Smooth muscle cell (in vitro differentiated cells): ENCODE results near the gene LRRC18. TPM values are rescaled to one million over a fixed set of nuclear protein-coding genes. Genes with fewer than 3 reads are reported as not detected.

ENCODE experiments used
- DNase-seq: peaks from one replicate; lab custom pipeline; 2025; ENCODE audit not compliant: unreplicated experiment; lab: John Stamatoyannopoulos, UW
- H2AFZ ChIP-seq: fragments of 200-600 bp; sonication (generic); 2 replicates; pipeline ENCODE4 v1.6.0; 2016; ENCODE audit warnings: antibody characterized with exemption, low read depth, mild to moderate bottlenecking
- H3F3A ChIP-seq: fragments of 200-600 bp; sonication (generic); 2 replicates; pipeline ENCODE4 v1.6.0; 2017; ENCODE audit warnings: antibody characterized with exemption, low read depth
- H3K27ac ChIP-seq: fragments of 200-600 bp; sonication (generic); 2 replicates; pipeline ENCODE4 v1.5.1; 2016; ENCODE audit warnings: low read depth, mild to moderate bottlenecking
- H3K27me3 ChIP-seq: fragments of 200-600 bp; sonication (generic); 2 replicates; pipeline ENCODE4 v1.6.1; 2016; ENCODE audit warnings: low read depth, mild to moderate bottlenecking
- H3K36me3 ChIP-seq: fragments of 200-600 bp; sonication (generic); 2 replicates; pipeline ENCODE4 v1.5.1; 2016; ENCODE audit warnings: low read depth
- H3K4me1 ChIP-seq: fragments of 200-600 bp; sonication (generic); 2 replicates; pipeline ENCODE4 v1.5.1; 2016; ENCODE audit warnings: low read depth
- H3K4me2 ChIP-seq: fragments of 200-600 bp; sonication (generic); 2 replicates; pipeline ENCODE4 v1.6.0; 2016; ENCODE audit warnings: mild to moderate bottlenecking
- H3K4me3 ChIP-seq: fragments of 200-600 bp; sonication (generic); 2 replicates; pipeline ENCODE4 v1.5.1; 2016; ENCODE audit warnings: mild to moderate bottlenecking
- H3K79me2 ChIP-seq: fragments of 200-600 bp; sonication (generic); 2 replicates; pipeline ENCODE4 v1.6.0; 2016; ENCODE audit warnings: low read depth, mild to moderate bottlenecking
- H3K9ac ChIP-seq: fragments of 200-600 bp; sonication (generic); 2 replicates; pipeline ENCODE4 v1.6.0; 2016; ENCODE audit warnings: low read depth
- H3K9me3 ChIP-seq: fragments of 200-600 bp; sonication (generic); replicated peaks from 2 replicates; pipeline ENCODE4 v1.5.1; 2016; ENCODE audit warnings: low read depth
- H4K20me1 ChIP-seq: fragments of 200-600 bp; sonication (generic); 2 replicates; pipeline ENCODE4 v1.6.0; 2016; ENCODE audit warnings: low read depth
- WGBS: methylation state at CpG from one replicate; pipeline ENCODE4 v1.1.7; 2016; ENCODE audit warnings: low lambda C conversion rate; 5-methylcytosine and 5-hydroxymethylcytosine counted together
- polyA plus RNA-seq: library from polyadenylated mRNA; unstranded; fragments of >200 nt; fragmentation: Nextera tagmentation; extraction: Ambion mirVana; gene quantifications from 2 replicates; pipeline ENCODE4 v1.2.1, GENCODE V29; 2016
- total RNA-seq: library from RNA; depleted of rRNA; stranded (reverse); fragments of >200 nt; gene quantifications from 2 replicates; pipeline ENCODE4 v1.2.3, GENCODE V29; 2014
- TF ChIP-seq, protein P1 (sequence below): fragments of 200-600 bp; sonication (generic); IDR thresholded peaks from 2 replicates; pipeline ENCODE4 v1.5.1; 2017; ENCODE audit warnings: borderline replicate concordance, mild to moderate bottlenecking, antibody characterized with exemption; ENCODE audit not compliant: insufficient read depth, poor library complexity, severe bottlenecking

Gene LRRC18
- total and polyA plus RNA-seq, 2 experiments from 2014 or later = not detected

- Histone ChIP-seq H3K9me3 (no peaks in the 10 kb centered on the region), H3K4me3 (no peak overlapping the region), H3F3A (no peaks in the 10 kb centered on the region), H2AFZ (no peak overlapping the region), H4K20me1 (no peaks in the 10 kb centered on the region), H3K4me2 (no peak overlapping the region), H3K27me3 (no peaks in the 10 kb centered on the region), H3K9ac (no peak overlapping the region), H3K36me3 (no peaks in the 10 kb centered on the region), H3K79me2 (no peaks in the 10 kb centered on the region), H3K4me1 (no peaks in the 10 kb centered on the region), H3K27ac (no peak overlapping the region)
- DNase-seq = no peak
- WGBS = 74% methylated on average over 5 of the region's 5 CpGs
- TF ChIP-seq, protein P1, sequence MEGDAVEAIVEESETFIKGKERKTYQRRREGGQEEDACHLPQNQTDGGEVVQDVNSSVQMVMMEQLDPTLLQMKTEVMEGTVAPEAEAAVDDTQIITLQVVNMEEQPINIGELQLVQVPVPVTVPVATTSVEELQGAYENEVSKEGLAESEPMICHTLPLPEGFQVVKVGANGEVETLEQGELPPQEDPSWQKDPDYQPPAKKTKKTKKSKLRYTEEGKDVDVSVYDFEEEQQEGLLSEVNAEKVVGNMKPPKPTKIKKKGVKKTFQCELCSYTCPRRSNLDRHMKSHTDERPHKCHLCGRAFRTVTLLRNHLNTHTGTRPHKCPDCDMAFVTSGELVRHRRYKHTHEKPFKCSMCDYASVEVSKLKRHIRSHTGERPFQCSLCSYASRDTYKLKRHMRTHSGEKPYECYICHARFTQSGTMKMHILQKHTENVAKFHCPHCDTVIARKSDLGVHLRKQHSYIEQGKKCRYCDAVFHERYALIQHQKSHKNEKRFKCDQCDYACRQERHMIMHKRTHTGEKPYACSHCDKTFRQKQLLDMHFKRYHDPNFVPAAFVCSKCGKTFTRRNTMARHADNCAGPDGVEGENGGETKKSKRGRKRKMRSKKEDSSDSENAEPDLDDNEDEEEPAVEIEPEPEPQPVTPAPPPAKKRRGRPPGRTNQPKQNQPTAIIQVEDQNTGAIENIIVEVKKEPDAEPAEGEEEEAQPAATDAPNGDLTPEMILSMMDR = no peak
Measured at GRCh38 chr10:48929413-48929990, 10.1 kb downstream of the LRRC18 start.

GRCh38 chr10:48926764-48927540, 12.7 kb downstream of the LRRC18 start:
- H3K36me3 ChIP-seq = no peaks in the 10 kb centered on the region
- H3K4me1 ChIP-seq = no peaks in the 10 kb centered on the region
- TF ChIP-seq, protein P1 = no peak
- H3K9ac ChIP-seq = no peak overlapping the region
- H2AFZ ChIP-seq = no peak overlapping the region
- no peaks in the 10 kb centered on the region for H3K79me2 ChIP-seq
- H3K4me3 ChIP-seq = no peak overlapping the region
- no peaks in the 10 kb centered on the region for H3K9me3 ChIP-seq
- no peak overlapping the region for H3K27ac ChIP-seq
- 84% methylated on average over 13 of the region's 13 CpGs for WGBS
- no peak overlapping the region for H3K4me2 ChIP-seq
- DNase-seq = no peak
- H4K20me1 ChIP-seq = no peaks in the 10 kb centered on the region
- no peaks in the 10 kb centered on the region for H3F3A ChIP-seq
- H3K27me3 ChIP-seq = no peaks in the 10 kb centered on the region

DNA sequence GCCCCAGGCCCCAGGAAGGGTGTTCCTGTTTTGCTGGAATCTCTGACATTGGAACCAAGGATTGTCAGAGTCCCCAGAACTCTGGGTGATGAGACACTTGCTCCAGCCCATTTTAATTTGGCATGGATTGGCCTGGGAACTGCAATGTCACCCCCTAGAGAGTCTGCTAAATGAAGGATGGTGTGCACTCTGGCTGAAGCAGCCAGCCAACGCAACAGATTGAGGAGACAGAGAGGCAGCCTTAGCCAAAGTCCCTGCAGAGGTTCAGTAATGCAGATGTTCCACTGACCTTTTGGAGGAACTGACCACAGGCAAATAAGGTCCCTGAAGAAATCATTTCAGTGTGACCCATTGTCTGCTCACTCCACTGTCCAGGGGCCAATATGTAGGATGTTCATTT, 13.4 kb downstream of the LRRC18 start:
- no peak overlapping the region for H3K27ac ChIP-seq
- no peaks in the 10 kb centered on the region for H3K9me3 ChIP-seq
- no peak for DNase-seq
- H2AFZ ChIP-seq = no peak overlapping the region
- H3K4me1 ChIP-seq = no peaks in the 10 kb centered on the region
- H4K20me1 ChIP-seq = no peaks in the 10 kb centered on the region
- TF ChIP-seq, protein P1 = no peak
- WGBS = 83% methylated on average over 1 of the region's 1 CpG
- H3K4me3 ChIP-seq = no peak overlapping the region
- peaks cover 4% of the 10 kb centered on the region for H3K27me3 ChIP-seq
- H3K36me3 ChIP-seq = no peaks in the 10 kb centered on the region
- no peak overlapping the region for H3K4me2 ChIP-seq
- H3K79me2 ChIP-seq = no peaks in the 10 kb centered on the region
- no peaks in the 10 kb centered on the region for H3F3A ChIP-seq
- no peak overlapping the region for H3K9ac ChIP-seq
